Esophagus (tissue), 2 donors: Measurements from ENCODE around the gene NPEPL1. TPM values are rescaled to one million over a fixed set of nuclear protein-coding genes. Genes with fewer than 3 reads are reported as not detected.
"Not testable (repeated sequence)": the region's sequence is repeated elsewhere in the genome, so short reads cannot be mapped to it uniquely, and the experiment has no call there.

Experiments used
- H3K27ac ChIP-seq, 2 donors: one replicate each; pipeline ENCODE4 v1.5.1; 2013; ENCODE audit warnings: low read depth in 2 of 2, mild to moderate bottlenecking in 2 of 2, inconsistent platforms in 1 of 2, low read length in 1 of 2, moderate library complexity in 1 of 2
- H3K27me3 ChIP-seq, 2 donors: one replicate each; pipeline ENCODE4 v1.6.1; 2013; ENCODE audit warnings: low read length in 2 of 2, control low read depth in 1 of 2, mild to moderate bottlenecking in 1 of 2; ENCODE audit not compliant: insufficient read depth in 2 of 2, control insufficient read depth in 1 of 2
- H3K36me3 ChIP-seq, 2 donors: one replicate each; pipeline ENCODE4 v1.6.1; 2013; ENCODE audit warnings: low read length in 1 of 2; ENCODE audit not compliant: control insufficient read depth in 2 of 2, insufficient read depth in 2 of 2
- H3K4me1 ChIP-seq, 2 donors: one replicate each; pipeline ENCODE4 v1.6.1; 2013; ENCODE audit warnings: low read length in 1 of 2; ENCODE audit not compliant: control insufficient read depth in 2 of 2, insufficient read depth in 2 of 2
- H3K4me3 ChIP-seq, 2 donors: one replicate each; pipeline ENCODE4 v1.5.1; 2013; ENCODE audit warnings: low read length in 2 of 2, mild to moderate bottlenecking in 2 of 2, low read depth in 1 of 2, moderate library complexity in 1 of 2
- H3K9me3 ChIP-seq, 2 donors: one replicate each; pipeline ENCODE4 v1.6.1; 2013; ENCODE audit warnings: mild to moderate bottlenecking in 2 of 2, low read depth in 1 of 2, low read length in 1 of 2, moderate library complexity in 1 of 2; ENCODE audit not compliant: control insufficient read depth in 2 of 2, insufficient read depth in 1 of 2
- WGBS, 2 donors: extraction: QIAGEN DNeasy Blood & Tissue Kit; methylation state at CpG; one replicate each; pipeline ENCODE4 v1.1.7; 2013; 5-methylcytosine and 5-hydroxymethylcytosine counted together
- polyA plus RNA-seq, 2 donors: library from polyadenylated mRNA; stranded (reverse); fragments of 200-250 nt; gene quantifications; one replicate each; pipeline ENCODE4 v1.2.3, GENCODE V29; 2013
- donor health status: healthy with polysubstance abuse.
- donor health status: Bipolar disorder and iron deficiency.

Gene NPEPL1, protein sequence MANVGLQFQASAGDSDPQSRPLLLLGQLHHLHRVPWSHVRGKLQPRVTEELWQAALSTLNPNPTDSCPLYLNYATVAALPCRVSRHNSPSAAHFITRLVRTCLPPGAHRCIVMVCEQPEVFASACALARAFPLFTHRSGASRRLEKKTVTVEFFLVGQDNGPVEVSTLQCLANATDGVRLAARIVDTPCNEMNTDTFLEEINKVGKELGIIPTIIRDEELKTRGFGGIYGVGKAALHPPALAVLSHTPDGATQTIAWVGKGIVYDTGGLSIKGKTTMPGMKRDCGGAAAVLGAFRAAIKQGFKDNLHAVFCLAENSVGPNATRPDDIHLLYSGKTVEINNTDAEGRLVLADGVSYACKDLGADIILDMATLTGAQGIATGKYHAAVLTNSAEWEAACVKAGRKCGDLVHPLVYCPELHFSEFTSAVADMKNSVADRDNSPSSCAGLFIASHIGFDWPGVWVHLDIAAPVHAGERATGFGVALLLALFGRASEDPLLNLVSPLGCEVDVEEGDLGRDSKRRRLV
- polyA plus RNA-seq, result 10 to 100 TPM; 33.2 to 42.7 TPM

- no peaks in the 10 kb centered on the region for H3K27me3 ChIP-seq
- peaks cover 5 to 27% of the 10 kb centered on the region in 2 donors for H3K4me1 ChIP-seq
- peaks cover 0 to 26% of the 10 kb centered on the region in 2 donors for H3K36me3 ChIP-seq
- H3K27ac ChIP-seq, result peak within 1 kb of the TSS; percentile 91 to 95
- peaks cover 0 to 2% of the 10 kb centered on the region in 2 donors for H3K9me3 ChIP-seq
- 0 to 1% methylated on average over 25 to 93 of the region's 93 CpGs for WGBS, 2 donors
- H3K4me3 ChIP-seq, result peak within 1 kb of the TSS; percentile 76 to 79
Measured at GRCh38 chr20:58692579-58693225, at the start of gene NPEPL1. TSS of gene NPEPL1 (plus strand) at chr20:58692800. CDS start at chr20:58692901, 101 bp downstream.

DNA sequence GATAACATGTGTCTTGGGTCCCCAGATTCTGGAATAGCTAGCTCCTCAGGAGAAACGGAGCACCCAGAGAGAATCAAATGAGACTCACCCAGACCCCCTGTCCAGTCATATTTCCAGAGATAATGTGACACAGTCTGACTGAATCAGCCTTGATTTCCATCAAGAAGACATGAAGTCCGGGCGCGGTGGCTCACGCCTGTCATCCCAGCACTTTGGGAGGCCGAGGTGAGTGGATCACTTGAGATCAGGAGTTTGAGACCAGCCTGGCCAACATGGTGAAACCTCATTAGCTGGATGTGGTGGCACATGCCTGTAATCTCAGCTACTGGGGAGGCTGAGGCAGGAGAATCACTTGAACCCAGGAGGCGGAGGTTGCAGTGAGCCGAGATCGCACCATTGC lies 49.7 kb upstream of the NPEPL1 start:
- not testable (repeated sequence) for H3K9me3 ChIP-seq, H3K27ac ChIP-seq, H3K36me3 ChIP-seq, H3K4me3 ChIP-seq, H3K4me1 ChIP-seq, H3K27me3 ChIP-seq
- WGBS, 2 donors, result 89 to 92% methylated on average over 9 of the region's 9 CpGs

DNA sequence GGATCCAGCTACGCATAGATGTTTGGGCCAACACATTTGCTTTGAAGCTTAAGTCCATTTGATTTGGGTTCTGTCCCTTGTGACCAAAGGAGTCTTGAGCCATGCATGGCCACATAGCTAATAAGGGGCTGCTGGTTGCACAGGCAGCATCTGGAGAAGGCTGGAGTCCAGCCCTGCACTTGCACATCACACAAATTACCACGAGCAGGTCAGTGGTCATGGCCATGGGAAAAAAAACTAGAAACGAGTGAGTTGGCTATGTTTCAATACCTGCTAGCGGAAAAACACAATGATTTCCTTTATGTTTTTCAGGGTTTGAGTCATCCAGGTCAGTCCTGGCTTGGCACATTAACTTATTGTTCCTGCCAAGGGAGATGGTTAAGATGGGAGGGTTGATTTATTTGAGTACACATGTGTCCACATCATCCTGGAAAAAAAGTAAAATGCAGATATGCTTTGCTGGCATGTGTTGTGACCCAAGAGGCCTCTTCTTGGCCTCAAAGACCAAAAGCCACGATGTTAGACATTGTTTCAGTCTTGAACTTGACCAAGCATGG lies 47.1 kb upstream of the NPEPL1 start:
- no peaks in the 10 kb centered on the region for H3K27me3 ChIP-seq
- H3K36me3 ChIP-seq, result no peaks in the 10 kb centered on the region
- no peak overlapping the region for H3K27ac ChIP-seq
- WGBS, 2 donors, result 29 to 32% methylated on average over 5 of the region's 5 CpGs
- H3K4me3 ChIP-seq, result no peak overlapping the region
- H3K4me1 ChIP-seq, result peaks cover 0 to 7% of the 10 kb centered on the region in 2 donors
- H3K9me3 ChIP-seq, result no peaks in the 10 kb centered on the region

- H3K27me3 ChIP-seq, result no peaks in the 10 kb centered on the region
- H3K36me3 ChIP-seq, result no peaks in the 10 kb centered on the region
- 81 to 84% methylated on average over 3 of the region's 3 CpGs for WGBS, 2 donors
- no peak overlapping the region for H3K27ac ChIP-seq
- peaks cover 0 to 7% of the 10 kb centered on the region in 2 donors for H3K4me1 ChIP-seq
- no peak overlapping the region for H3K4me3 ChIP-seq
- H3K9me3 ChIP-seq, result no peaks in the 10 kb centered on the region
Measured at GRCh38 chr20:58646257-58646656, 46.3 kb upstream of the NPEPL1 start.

DNA sequence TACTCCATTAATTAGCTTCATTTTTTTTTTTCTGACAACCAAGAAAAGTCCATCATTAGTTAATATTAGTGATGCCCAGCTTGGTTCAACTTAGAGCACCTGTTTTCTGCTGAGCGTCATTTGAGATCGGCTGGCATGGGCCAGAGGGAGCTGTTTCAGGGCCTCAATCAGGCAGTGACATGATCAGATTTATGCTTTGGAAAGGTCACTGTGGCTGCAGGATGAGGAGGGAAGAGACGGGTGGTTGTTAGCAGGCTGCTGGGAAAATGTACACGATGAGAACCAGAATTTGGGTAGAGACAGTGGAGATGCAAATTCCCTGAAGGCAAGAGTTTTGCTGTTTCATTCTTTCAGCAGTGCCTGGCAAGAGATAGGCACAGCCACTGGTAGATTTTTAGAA lies 45.9 kb upstream of the NPEPL1 start:
- no peaks in the 10 kb centered on the region for H3K27me3 ChIP-seq
- WGBS, 2 donors, result 85 to 87% methylated on average over 4 of the region's 4 CpGs
- no peaks in the 10 kb centered on the region for H3K36me3 ChIP-seq
- peaks cover 0 to 7% of the 10 kb centered on the region in 2 donors for H3K4me1 ChIP-seq
- no peak overlapping the region for H3K4me3 ChIP-seq
- H3K27ac ChIP-seq, result no peak overlapping the region
- H3K9me3 ChIP-seq, result no peaks in the 10 kb centered on the region

- Histone ChIP-seq H3K27me3 (no peaks in the 10 kb centered on the region), H3K36me3 (no peaks in the 10 kb centered on the region), H3K4me3 (no peak overlapping the region), H3K9me3 (no peaks in the 10 kb centered on the region), H3K27ac (peak overlapping the region in 1 of 2 donors; percentile 60), H3K4me1 (peaks cover 0 to 7% of the 10 kb centered on the region in 2 donors)
- WGBS, 2 donors, result 88 to 94% methylated on average over 7 of the region's 7 CpGs
Measured at GRCh38 chr20:58647162-58647795, 45.3 kb upstream of the NPEPL1 start.

DNA sequence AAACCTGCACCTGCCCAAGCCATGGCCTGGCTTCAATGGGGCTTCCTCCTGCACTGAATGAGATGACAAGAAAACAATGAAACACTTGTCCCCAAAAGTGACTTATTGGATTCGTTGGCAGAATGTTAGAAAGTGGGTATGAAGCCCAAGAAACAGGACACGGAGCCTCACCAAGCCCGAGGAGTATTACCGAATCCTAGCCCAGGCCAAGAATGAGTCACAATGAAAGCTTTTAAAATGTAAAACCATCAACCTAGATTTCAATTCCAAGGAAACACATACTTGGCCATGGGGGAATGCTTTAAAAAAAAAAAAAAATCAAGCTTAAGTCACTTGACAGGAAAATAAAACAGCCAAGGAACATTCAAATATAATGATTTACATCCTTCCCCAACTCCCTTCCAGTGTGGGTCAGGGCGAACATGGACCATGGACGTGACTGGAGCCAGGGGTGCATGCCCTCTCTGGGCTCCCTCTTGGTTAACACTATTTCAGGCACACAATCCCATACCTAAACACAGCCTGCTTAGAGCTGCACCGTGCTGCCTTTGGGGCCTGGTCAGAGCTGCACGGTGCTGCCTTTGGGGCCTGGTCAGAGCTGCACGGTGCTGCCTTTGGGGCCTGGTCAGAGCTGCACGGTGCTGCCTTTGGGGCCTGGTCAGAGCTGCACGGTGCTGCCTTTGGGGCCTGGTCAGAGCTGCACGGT lies 44.7 kb upstream of the NPEPL1 start:
- 67 to 80% methylated on average over 10 of the region's 12 CpGs for WGBS, 2 donors
- peaks cover 0 to 7% of the 10 kb centered on the region in 2 donors for H3K4me1 ChIP-seq
- no peak overlapping the region for H3K4me3 ChIP-seq
- H3K9me3 ChIP-seq, result no peaks in the 10 kb centered on the region
- H3K36me3 ChIP-seq, result no peaks in the 10 kb centered on the region
- no peaks in the 10 kb centered on the region for H3K27me3 ChIP-seq
- peak overlapping the region in 1 of 2 donors; percentile 60 for H3K27ac ChIP-seq

DNA sequence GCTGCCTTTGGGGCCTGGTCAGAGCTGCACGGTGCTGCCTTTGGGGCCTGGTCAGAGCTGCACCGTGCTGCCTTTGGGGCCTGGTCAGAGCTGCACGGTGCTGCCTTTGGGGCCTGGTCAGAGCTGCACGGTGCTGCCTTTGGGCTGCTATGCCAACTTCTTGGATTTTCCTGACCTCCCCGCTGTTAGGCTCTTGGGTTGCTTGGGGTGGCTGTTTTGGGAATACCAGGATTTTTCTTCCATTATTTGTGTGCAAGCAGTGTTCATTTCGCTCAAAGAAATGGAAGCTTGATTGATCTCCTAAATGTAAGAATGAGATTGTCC lies 44.1 kb upstream of the NPEPL1 start:
- WGBS, 2 donors, result 83 to 88% methylated on average over 6 of the region's 6 CpGs

More for the DNA sequence above, 44.1 kb upstream of the NPEPL1 start:
- H3K4me1 ChIP-seq, H3K27ac ChIP-seq, H3K27me3 ChIP-seq, H3K9me3 ChIP-seq, H3K36me3 ChIP-seq, H3K4me3 ChIP-seq: not testable (repeated sequence)
